C1 segment of cervical spinal cord (tissue), 14 donors: Measurements from ENCODE around the gene ZNF385B.
"Not testable (repeated sequence)": the region's sequence is repeated elsewhere in the genome, so short reads cannot be mapped to it uniquely, and the experiment has no call there.

Experiments used
- DNase-seq, 14 donors: peaks; one replicate each; lab custom pipeline; 2025; lab: John Stamatoyannopoulos, UW

Gene ZNF385B

GRCh38 chr2:179861416-179862067, at the start of gene ZNF385B:
Gene ZNF385B, minus strand, starts transcription at chr2:179861612.
- peak in 1 of 14 donors; percentile 78 for DNase-seq

- no peak for DNase-seq
These were observed 49.3 kb upstream of the ZNF385B start for GRCh38 chr2:179910735-179911113.

- DNase-seq, result no peak
These were observed 48.7 kb upstream of the ZNF385B start for GRCh38 chr2:179909845-179910734.

GRCh38 chr2:179900655-179901054, 39.2 kb upstream of the ZNF385B start:
- no peak for DNase-seq

- no peak for DNase-seq
These were observed 38.3 kb upstream of the ZNF385B start for GRCh38 chr2:179899666-179900065.

GRCh38 chr2:179898873-179899272, 37.5 kb upstream of the ZNF385B start:
- no peak for DNase-seq

GRCh38 chr2:179893616-179894015, 32.2 kb upstream of the ZNF385B start:
- DNase-seq, result no peak

- no peak for DNase-seq
These were observed 29.8 kb upstream of the ZNF385B start for GRCh38 chr2:179891237-179891636.

GRCh38 chr2:179890666-179891065, 29.3 kb upstream of the ZNF385B start:
- no peak for DNase-seq

- DNase-seq, result not testable (repeated sequence)
These were observed 27.2 kb upstream of the ZNF385B start for GRCh38 chr2:179888642-179889041.

GRCh38 chr2:179884193-179884592, 22.8 kb upstream of the ZNF385B start:
- DNase-seq, result no peak

GRCh38 chr2:179882851-179883806, 21.7 kb upstream of the ZNF385B start:
- no peak for DNase-seq

- no peak for DNase-seq
These were observed 16.4 kb upstream of the ZNF385B start for GRCh38 chr2:179877601-179878364.

- no peak for DNase-seq
These were observed 14.9 kb upstream of the ZNF385B start for GRCh38 chr2:179876266-179876665.

GRCh38 chr2:179875864-179876263, 14.5 kb upstream of the ZNF385B start:
- DNase-seq, result no peak

GRCh38 chr2:179862898-179863458, 1.6 kb upstream of the ZNF385B start:
- DNase-seq, result peak in 1 of 14 donors; percentile 50

- DNase-seq, result peak in 1 of 14 donors; percentile 78
These were observed 391 bp downstream of the ZNF385B start for GRCh38 chr2:179861027-179861415.

- peak in 1 of 14 donors; percentile 85 for DNase-seq
These were observed 971 bp downstream of the ZNF385B start for GRCh38 chr2:179860255-179861026.

GRCh38 chr2:179859523-179859922, 1.9 kb downstream of the ZNF385B start:
- DNase-seq, result peak in 1 of 14 donors; percentile 66

GRCh38 chr2:179857236-179857635, 4.2 kb downstream of the ZNF385B start:
- DNase-seq, result peak in 1 of 14 donors; percentile 53
